K562 (cell line): ENCODE data around the gene NRXN3. TPM values are rescaled to one million over a fixed set of nuclear protein-coding genes. Genes with fewer than 3 reads are reported as not detected.

Experiments
- DDX20 ChIP-seq: fragments of 450-650 bp; IDR thresholded peaks from 2 replicates; pipeline ENCODE4 v1.6.1; 2016; ENCODE audit warnings: missing genetic modification characterization, low read depth, mild to moderate bottlenecking, missing compliant biosample characterization, moderate library complexity
- HDAC6 ChIP-seq: IDR thresholded peaks from 2 replicates; pipeline ENCODE4 v1.6.1; 2012; ENCODE audit warnings: low read depth, mild to moderate bottlenecking, control low read depth, inconsistent platforms, low read length, moderate library complexity
- HNRNPH1 ChIP-seq: fragments of 200-400 bp; formaldehyde crosslinking; optimal IDR thresholded peaks from 2 replicates; pipeline ENCODE3; 2017; ENCODE audit warnings: low read depth, mild to moderate bottlenecking, low read length, moderate library complexity
- KDM4B ChIP-seq, 2 experiments: fragments of 450-650 bp in 1 of 2; sonication (generic) in 1 of 2; IDR thresholded peaks; 2 replicates each; pipeline ENCODE4 v1.6.1; 2016 to 2017; ENCODE audit warnings: borderline replicate concordance in 2 of 2, antibody characterized with exemption in 1 of 2, low read depth in 1 of 2, mild to moderate bottlenecking in 1 of 2
- PHB ChIP-seq: fragments of 250-450 bp; sonication (Bioruptor Pico); IDR thresholded peaks from 2 replicates; pipeline ENCODE4 v1.5.0; 2021
- SMAD1 ChIP-seq: fragments of 150-350 bp; IDR thresholded peaks from 2 replicates; pipeline ENCODE4 v1.6.1; 2014; ENCODE audit warnings: low read length, low read depth; ENCODE audit not compliant: partially characterized antibody
- YY1 ChIP-seq, 3 experiments: IDR thresholded peaks; 2 replicates each; pipeline ENCODE4 v1.6.1; 2011; ENCODE audit warnings: low read length in 2 of 3, mild to moderate bottlenecking in 2 of 3, moderate library complexity in 2 of 3, borderline replicate concordance in 1 of 3, control low read depth in 1 of 3, low read depth in 1 of 3; ENCODE audit not compliant: insufficient read depth in 3 of 3, insufficient replicate concordance in 2 of 3, control insufficient read depth in 1 of 3, insufficient read length in 1 of 3; ENCODE audit errors: extremely low read depth in 1 of 3
- polyA plus RNA-seq, 8 experiments: library from polyadenylated mRNA; depleted of rRNA in 4 of 8; stranded (reverse) in 5 of 8; unstranded in 3 of 8; fragments of >200 nt; fragmentation: Nextera tagmentation in 2 of 8; fragmentation: Illumina TruSeq in 1 of 8; extraction: Ambion mirVana in 2 of 8; extraction: Trizol in 1 of 8; gene quantifications; 2 replicates each; pipeline versions ENCODE4 v1.2.1 to v1.2.3, GENCODE V29; 2011 to 2014; ENCODE audit warnings: inconsistent platforms in 1 of 8, missing spikeins in 1 of 8
- total RNA-seq, 7 experiments: library from RNA; depleted of rRNA in 6 of 7; stranded (reverse); fragments of >200 nt in 6 of 7; fragmentation: Illumina TruSeq in 2 of 7; extraction: Trizol in 2 of 7; gene quantifications; 2 replicates each; pipeline versions ENCODE4 v1.2.1 to v1.2.3, GENCODE V29; 2011 to 2021; ENCODE audit warnings: low replicate concordance in 1 of 7
- TF ChIP-seq, protein P1 (sequence below): fragments of 150-350 bp; IDR thresholded peaks from 2 replicates; pipeline ENCODE4 v1.6.1; 2014; ENCODE audit warnings: low read depth, mild to moderate bottlenecking, low read length, borderline replicate concordance
- TF ChIP-seq, protein P2 (sequence below): sonication (generic); IDR thresholded peaks from 2 replicates; pipeline ENCODE4 v1.6.1; 2016
- TF ChIP-seq, protein P3 (sequence below): fragments of 450-650 bp; formaldehyde crosslinking; IDR thresholded peaks from 2 replicates; pipeline ENCODE4 v1.4.0; 2020; ENCODE audit warnings: mild to moderate bottlenecking, mixed read lengths
- TF ChIP-seq, protein P4 (sequence below): fragments of 250-450 bp; sonication (Bioruptor Pico); IDR thresholded peaks from 2 replicates; pipeline ENCODE4 v1.8.0; 2021; ENCODE audit warnings: moderate library complexity, mild to moderate bottlenecking, inconsistent platforms
- TF ChIP-seq, protein P5 (sequence below): IDR thresholded peaks from 3 replicates; pipeline ENCODE4 v1.6.1; 2011; ENCODE audit warnings: borderline replicate concordance, mild to moderate bottlenecking; ENCODE audit not compliant: insufficient read length, insufficient read depth

The NRXN3 gene
- total and polyA plus RNA-seq, 9 of the 15 experiments (the other 6 are each of a cell fraction or from before 2014, with no cell fraction given), result 0.09 TPM; not detected in 8

DNA sequence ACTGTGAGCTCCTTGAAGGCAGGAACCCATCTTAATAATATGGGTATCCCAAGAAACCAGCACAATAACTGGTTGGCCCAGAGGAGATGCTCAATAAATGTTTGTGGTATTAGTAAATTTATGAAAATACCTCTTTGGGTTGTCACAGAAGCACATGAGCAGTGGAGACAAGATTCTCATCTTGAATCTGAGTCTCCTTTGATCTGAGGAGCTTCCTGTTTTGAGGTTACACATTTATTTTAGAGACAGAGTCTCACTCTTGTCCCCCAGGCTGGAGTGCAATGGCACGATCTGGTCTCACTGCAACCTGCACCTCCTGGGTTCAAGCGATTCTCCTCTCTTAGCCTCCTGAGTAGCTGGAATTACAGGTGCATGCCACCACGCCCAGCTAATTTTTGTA is 247.4 kb downstream of the NRXN3 start (continued):
- no peak for TF ChIP-seq YY1 (IDR thresholded peaks at IDR 0.05; ENCODE audit: borderline replicate concordance in 1 of 3, control insufficient read depth in 1 of 3, extremely low read depth in 1 of 3, insufficient read depth in 3 of 3, insufficient read length in 1 of 3, insufficient replicate concordance in 2 of 3, low read depth in 1 of 3, low read length in 2 of 3)
- TF ChIP-seq, protein P1, sequence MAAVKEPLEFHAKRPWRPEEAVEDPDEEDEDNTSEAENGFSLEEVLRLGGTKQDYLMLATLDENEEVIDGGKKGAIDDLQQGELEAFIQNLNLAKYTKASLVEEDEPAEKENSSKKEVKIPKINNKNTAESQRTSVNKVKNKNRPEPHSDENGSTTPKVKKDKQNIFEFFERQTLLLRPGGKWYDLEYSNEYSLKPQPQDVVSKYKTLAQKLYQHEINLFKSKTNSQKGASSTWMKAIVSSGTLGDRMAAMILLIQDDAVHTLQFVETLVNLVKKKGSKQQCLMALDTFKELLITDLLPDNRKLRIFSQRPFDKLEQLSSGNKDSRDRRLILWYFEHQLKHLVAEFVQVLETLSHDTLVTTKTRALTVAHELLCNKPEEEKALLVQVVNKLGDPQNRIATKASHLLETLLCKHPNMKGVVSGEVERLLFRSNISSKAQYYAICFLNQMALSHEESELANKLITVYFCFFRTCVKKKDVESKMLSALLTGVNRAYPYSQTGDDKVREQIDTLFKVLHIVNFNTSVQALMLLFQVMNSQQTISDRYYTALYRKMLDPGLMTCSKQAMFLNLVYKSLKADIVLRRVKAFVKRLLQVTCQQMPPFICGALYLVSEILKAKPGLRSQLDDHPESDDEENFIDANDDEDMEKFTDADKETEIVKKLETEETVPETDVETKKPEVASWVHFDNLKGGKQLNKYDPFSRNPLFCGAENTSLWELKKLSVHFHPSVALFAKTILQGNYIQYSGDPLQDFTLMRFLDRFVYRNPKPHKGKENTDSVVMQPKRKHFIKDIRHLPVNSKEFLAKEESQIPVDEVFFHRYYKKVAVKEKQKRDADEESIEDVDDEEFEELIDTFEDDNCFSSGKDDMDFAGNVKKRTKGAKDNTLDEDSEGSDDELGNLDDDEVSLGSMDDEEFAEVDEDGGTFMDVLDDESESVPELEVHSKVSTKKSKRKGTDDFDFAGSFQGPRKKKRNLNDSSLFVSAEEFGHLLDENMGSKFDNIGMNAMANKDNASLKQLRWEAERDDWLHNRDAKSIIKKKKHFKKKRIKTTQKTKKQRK, result no peak
- TF ChIP-seq HDAC6, result no peak
- no peak for TF ChIP-seq PHB (CRISPR knock-in tag)
- TF ChIP-seq, protein P2, sequence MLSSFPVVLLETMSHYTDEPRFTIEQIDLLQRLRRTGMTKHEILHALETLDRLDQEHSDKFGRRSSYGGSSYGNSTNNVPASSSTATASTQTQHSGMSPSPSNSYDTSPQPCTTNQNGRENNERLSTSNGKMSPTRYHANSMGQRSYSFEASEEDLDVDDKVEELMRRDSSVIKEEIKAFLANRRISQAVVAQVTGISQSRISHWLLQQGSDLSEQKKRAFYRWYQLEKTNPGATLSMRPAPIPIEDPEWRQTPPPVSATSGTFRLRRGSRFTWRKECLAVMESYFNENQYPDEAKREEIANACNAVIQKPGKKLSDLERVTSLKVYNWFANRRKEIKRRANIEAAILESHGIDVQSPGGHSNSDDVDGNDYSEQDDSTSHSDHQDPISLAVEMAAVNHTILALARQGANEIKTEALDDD, result no peak
- TF ChIP-seq, protein P3, sequence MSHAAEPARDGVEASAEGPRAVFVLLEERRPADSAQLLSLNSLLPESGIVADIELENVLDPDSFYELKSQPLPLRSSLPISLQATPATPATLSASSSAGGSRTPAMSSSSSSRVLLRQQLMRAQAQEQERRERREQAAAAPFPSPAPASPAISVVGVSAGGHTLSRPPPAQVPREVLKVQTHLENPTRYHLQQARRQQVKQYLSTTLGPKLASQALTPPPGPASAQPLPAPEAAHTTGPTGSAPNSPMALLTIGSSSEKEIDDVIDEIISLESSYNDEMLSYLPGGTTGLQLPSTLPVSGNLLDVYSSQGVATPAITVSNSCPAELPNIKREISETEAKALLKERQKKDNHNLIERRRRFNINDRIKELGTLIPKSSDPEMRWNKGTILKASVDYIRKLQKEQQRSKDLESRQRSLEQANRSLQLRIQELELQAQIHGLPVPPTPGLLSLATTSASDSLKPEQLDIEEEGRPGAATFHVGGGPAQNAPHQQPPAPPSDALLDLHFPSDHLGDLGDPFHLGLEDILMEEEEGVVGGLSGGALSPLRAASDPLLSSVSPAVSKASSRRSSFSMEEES (CRISPR knock-in tag), result no peak
- TF ChIP-seq KDM4B (IDR thresholded peaks at IDR 0.05; ENCODE audit: borderline replicate concordance in 2 of 2, low read depth in 1 of 2), result no peak
- TF ChIP-seq SMAD1, result no peak
- TF ChIP-seq, protein P4, sequence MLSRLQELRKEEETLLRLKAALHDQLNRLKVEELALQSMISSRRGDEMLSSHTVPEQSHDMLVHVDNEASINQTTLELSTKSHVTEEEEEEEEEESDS (CRISPR knock-in tag), result no peak
- no peak for TF ChIP-seq HNRNPH1
- TF ChIP-seq, protein P5, sequence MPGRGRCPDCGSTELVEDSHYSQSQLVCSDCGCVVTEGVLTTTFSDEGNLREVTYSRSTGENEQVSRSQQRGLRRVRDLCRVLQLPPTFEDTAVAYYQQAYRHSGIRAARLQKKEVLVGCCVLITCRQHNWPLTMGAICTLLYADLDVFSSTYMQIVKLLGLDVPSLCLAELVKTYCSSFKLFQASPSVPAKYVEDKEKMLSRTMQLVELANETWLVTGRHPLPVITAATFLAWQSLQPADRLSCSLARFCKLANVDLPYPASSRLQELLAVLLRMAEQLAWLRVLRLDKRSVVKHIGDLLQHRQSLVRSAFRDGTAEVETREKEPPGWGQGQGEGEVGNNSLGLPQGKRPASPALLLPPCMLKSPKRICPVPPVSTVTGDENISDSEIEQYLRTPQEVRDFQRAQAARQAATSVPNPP, result no peak
- no peak for TF ChIP-seq DDX20 (tag)
